ENCODE results near the gene RPIA. TPM values are rescaled to one million over a fixed set of nuclear protein-coding genes. Genes with fewer than 3 reads are reported as not detected.
"Not testable (repeated sequence)": the region's sequence is repeated elsewhere in the genome, so short reads cannot be mapped to it uniquely, and the experiment has no call there.

RPIA gene
- total and polyA plus RNA-seq, 10 donors: 11.3 to 43.2 (median 25.2) TPM

- 83 to 98% (median 93%) methylated on average over 3 of the region's 3 CpGs for WGBS, 5 donors
- Histone ChIP-seq H3K27ac (peak overlapping the region in 1 of 8 donors; percentile 60), H3K4me1 (peaks cover 0 to 15% (median 2%) of the 10 kb centered on the region in 6 donors), H3K27me3 (replicated peaks in 1 of 7) (no peaks in the 10 kb centered on the region), H3K36me3 (peaks cover 0 to 40% (median 16%) of the 10 kb centered on the region in 6 donors), H3K9me3 (peaks cover 2 to 29% (median 25%) of the 10 kb centered on the region in 8 donors), H3K4me3 (no peak overlapping the region)
- intact Hi-C loops (cut with DNase I; ENCODE audit: low total_unique reads): no loop called here
- TF ChIP-seq, protein P1, sequence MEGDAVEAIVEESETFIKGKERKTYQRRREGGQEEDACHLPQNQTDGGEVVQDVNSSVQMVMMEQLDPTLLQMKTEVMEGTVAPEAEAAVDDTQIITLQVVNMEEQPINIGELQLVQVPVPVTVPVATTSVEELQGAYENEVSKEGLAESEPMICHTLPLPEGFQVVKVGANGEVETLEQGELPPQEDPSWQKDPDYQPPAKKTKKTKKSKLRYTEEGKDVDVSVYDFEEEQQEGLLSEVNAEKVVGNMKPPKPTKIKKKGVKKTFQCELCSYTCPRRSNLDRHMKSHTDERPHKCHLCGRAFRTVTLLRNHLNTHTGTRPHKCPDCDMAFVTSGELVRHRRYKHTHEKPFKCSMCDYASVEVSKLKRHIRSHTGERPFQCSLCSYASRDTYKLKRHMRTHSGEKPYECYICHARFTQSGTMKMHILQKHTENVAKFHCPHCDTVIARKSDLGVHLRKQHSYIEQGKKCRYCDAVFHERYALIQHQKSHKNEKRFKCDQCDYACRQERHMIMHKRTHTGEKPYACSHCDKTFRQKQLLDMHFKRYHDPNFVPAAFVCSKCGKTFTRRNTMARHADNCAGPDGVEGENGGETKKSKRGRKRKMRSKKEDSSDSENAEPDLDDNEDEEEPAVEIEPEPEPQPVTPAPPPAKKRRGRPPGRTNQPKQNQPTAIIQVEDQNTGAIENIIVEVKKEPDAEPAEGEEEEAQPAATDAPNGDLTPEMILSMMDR (IDR thresholded peaks at IDR 0.05 in 8 of 11, conservative IDR thresholded peaks at IDR 0.05 in 3 of 11): no peak
- TF ChIP-seq POLR2AphosphoS5 (IDR thresholded peaks at IDR 0.05) (no peak), POLR2A (IDR thresholded peaks at IDR 0.05) (no peak)
- DNase-seq: no peak
Observed at GRCh38 chr2:88755836-88756235, 64.4 kb downstream of the RPIA start.

GRCh38 chr2:88757025-88757424 is 65.6 kb downstream of the RPIA start:
- Histone ChIP-seq H3K27me3 (replicated peaks in 1 of 7) (no peaks in the 10 kb centered on the region), H3K4me1 (peaks cover 0 to 15% (median 2%) of the 10 kb centered on the region in 6 donors), H3K36me3 (peaks cover 0 to 29% (median 4%) of the 10 kb centered on the region in 6 donors), H3K9me3 (peaks cover 2 to 29% (median 25%) of the 10 kb centered on the region in 8 donors), H3K4me3 (no peak overlapping the region), H3K27ac (no peak overlapping the region)
- WGBS, 5 donors: 93 to 100% (median 95%) methylated on average over 4 to 8 of the region's 8 CpGs
- no peak for DNase-seq
- TF ChIP-seq, protein P1 (IDR thresholded peaks at IDR 0.05 in 8 of 11, conservative IDR thresholded peaks at IDR 0.05 in 3 of 11): no peak
- TF ChIP-seq POLR2A (IDR thresholded peaks at IDR 0.05): no peak
- no peak for TF ChIP-seq POLR2AphosphoS5 (IDR thresholded peaks at IDR 0.05)
- intact Hi-C loops (cut with DNase I; ENCODE audit: low total_unique reads): no loop called here

DNA sequence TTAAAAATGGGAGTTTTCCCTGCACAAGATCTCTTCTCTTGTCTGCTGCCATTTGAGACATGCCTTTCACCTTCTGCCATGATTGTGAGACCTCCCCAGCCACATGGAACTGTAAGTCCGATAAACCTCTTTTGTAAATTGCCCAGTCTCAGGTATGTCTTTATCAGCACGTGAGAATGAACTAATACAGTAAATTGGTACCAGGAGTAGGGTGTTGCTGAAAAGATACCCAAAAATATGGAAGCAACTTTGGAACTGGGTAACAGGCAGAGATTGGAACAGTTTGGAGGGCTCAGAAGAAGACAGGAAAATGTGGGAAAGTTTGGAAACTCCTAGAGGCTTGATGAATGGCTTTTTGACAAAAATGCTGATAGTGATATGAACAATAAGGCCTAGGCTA is 67.2 kb downstream of the RPIA start:
- H3K27me3 ChIP-seq (replicated peaks in 1 of 7); H3K4me3 ChIP-seq; DNase-seq; H3K27ac ChIP-seq; intact Hi-C loops (cut with DNase I; ENCODE audit: low total_unique reads): not testable (repeated sequence)
- H3K36me3 ChIP-seq: peaks cover 0 to 12% (median 0%) of the 10 kb centered on the region in 6 donors
- peaks cover 2 to 29% (median 25%) of the 10 kb centered on the region in 8 donors for H3K9me3 ChIP-seq
- 88 to 97% (median 91%) methylated on average over 2 of the region's 2 CpGs for WGBS, 5 donors
- peaks cover 0 to 15% (median 2%) of the 10 kb centered on the region in 6 donors for H3K4me1 ChIP-seq

GRCh38 chr2:88760819-88761598 is 69.5 kb downstream of the RPIA start:
- intact Hi-C loops (cut with DNase I; ENCODE audit: low total_unique reads): no loop called here
- DNase-seq: no peak
- no peak overlapping the region for H3K4me3 ChIP-seq
- TF ChIP-seq, protein P1 (IDR thresholded peaks at IDR 0.05 in 8 of 11, conservative IDR thresholded peaks at IDR 0.05 in 3 of 11): no peak
- TF ChIP-seq POLR2A (IDR thresholded peaks at IDR 0.05) (no peak), POLR2AphosphoS5 (IDR thresholded peaks at IDR 0.05) (no peak)
- H3K27ac ChIP-seq: no peak overlapping the region
- H3K36me3 ChIP-seq: peaks cover 0 to 2% (median 0%) of the 10 kb centered on the region in 6 donors
- H3K4me1 ChIP-seq: peaks cover 8 to 17% (median 14%) of the 10 kb centered on the region in 6 donors
- H3K27me3 ChIP-seq (replicated peaks in 1 of 7): peaks cover 2 to 24% (median 21%) of the 10 kb centered on the region in 7 donors
- peaks cover 2 to 29% (median 25%) of the 10 kb centered on the region in 8 donors for H3K9me3 ChIP-seq
- WGBS, 5 donors: 77 to 89% (median 87%) methylated on average over 2 of the region's 2 CpGs
